Measurements from ENCODE around the gene PLEKHN1.

The PLEKHN1 gene

DNA sequence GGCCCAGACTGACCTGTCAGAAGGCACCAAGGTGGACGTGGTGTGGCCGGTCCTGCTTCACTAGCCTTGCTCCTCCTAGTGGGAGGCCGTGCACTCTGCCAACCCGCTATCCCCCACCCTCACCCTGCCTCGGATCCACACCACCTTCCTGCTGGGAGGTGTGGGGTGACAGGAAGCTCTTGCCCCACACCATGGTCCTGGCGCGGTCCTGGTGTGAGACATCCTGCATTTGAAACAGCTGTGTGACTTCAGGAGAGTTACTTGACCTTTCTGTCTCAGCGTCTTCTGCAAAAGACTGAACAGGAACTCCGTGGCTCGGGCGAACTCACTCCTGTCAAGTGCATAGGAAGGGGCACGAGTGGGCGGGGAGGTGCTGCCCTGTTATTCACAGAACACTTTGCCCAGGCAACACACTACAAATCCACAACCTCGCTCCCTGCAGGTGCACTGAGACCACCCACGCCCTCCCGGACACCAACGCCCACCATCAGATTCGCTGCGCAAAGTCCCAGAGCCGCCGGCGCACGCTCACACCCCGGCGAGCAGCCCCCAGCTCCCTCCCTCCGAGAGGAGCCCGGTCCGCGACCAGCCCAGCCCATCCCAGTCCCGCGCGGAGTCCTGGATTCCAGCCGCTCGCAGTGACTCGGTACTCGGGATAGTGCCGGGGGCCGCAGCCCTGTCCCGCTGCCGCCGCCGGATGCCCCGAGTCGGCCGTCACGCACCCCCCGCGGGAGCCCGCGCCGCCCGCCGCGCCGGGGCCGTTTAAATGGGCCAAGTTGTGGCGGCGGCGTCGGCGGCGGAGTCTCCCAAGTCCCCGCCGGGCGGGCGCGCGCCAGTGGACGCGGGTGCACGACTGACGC lies 42.9 kb upstream of the PLEKHN1 start, which contains the start of gene SAMD11 (continued):
- TF ChIP-seq, protein P1, sequence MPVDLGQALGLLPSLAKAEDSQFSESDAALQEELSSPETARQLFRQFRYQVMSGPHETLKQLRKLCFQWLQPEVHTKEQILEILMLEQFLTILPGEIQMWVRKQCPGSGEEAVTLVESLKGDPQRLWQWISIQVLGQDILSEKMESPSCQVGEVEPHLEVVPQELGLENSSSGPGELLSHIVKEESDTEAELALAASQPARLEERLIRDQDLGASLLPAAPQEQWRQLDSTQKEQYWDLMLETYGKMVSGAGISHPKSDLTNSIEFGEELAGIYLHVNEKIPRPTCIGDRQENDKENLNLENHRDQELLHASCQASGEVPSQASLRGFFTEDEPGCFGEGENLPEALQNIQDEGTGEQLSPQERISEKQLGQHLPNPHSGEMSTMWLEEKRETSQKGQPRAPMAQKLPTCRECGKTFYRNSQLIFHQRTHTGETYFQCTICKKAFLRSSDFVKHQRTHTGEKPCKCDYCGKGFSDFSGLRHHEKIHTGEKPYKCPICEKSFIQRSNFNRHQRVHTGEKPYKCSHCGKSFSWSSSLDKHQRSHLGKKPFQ (tag by site-specific recombination; IDR thresholded peaks at IDR 0.05), result peak; percentile 31; the same call in 1 of the 2 replicates
- TF ChIP-seq ZNF548 (tag by site-specific recombination; IDR thresholded peaks at IDR 0.05) (no peak), EGR2 (tag by site-specific recombination; IDR thresholded peaks at IDR 0.05; ENCODE audit: low read depth) (peak; percentile 90), BCL11B (tag by site-specific recombination; IDR thresholded peaks at IDR 0.05; ENCODE audit: low read depth) (0 out of 2 replicates have a peak, but pooled peaks have one; percentile 6), ZNF221 (tag by site-specific recombination; IDR thresholded peaks at IDR 0.05; ENCODE audit: borderline replicate concordance) (no peak), ZNF621 (tag by site-specific recombination; IDR thresholded peaks at IDR 0.05) (no peak), ZNF776 (tag by site-specific recombination; IDR thresholded peaks at IDR 0.05; ENCODE audit: borderline replicate concordance) (no peak), ZNF555 (tag by site-specific recombination; conservative IDR thresholded peaks at IDR 0.05) (no peak), ZEB2 (tag by site-specific recombination; IDR thresholded peaks at IDR 0.05) (peak; percentile 52), ZNF202 (tag by site-specific recombination; IDR thresholded peaks at IDR 0.05; ENCODE audit: borderline replicate concordance) (no peak), ZFHX2 (tag by site-specific recombination; conservative IDR thresholded peaks at IDR 0.05) (peak; percentile 97), ZNF785 (tag by site-specific recombination; IDR thresholded peaks at IDR 0.05) (no peak), RBAK (tag by site-specific recombination; IDR thresholded peaks at IDR 0.05) (no peak), GFI1B (tag by site-specific recombination; IDR thresholded peaks at IDR 0.05) (no peak), ZNF792 (tag by site-specific recombination; IDR thresholded peaks at IDR 0.05) (no peak), ZNF701 (tag by site-specific recombination; IDR thresholded peaks at IDR 0.05) (no peak), ZNF626 (tag by site-specific recombination; IDR thresholded peaks at IDR 0.05) (no peak), ZNF157 (tag by site-specific recombination; IDR thresholded peaks at IDR 0.05) (no peak), ZBTB20 (tag by site-specific recombination; IDR thresholded peaks at IDR 0.05) (peak; percentile 61; the same call in 1 of the 2 replicates), MYNN (tag by site-specific recombination; IDR thresholded peaks at IDR 0.05; ENCODE audit: borderline replicate concordance) (no peak), ZNF341 (tag by site-specific recombination; IDR thresholded peaks at IDR 0.05; ENCODE audit: low read depth) (peak; percentile 15; the same call in 1 of the 2 replicates), ZNF654 (tag by site-specific recombination; IDR thresholded peaks at IDR 0.05; ENCODE audit: low read depth) (no peak), ZSCAN30 (tag by site-specific recombination; IDR thresholded peaks at IDR 0.05) (peak; percentile 82), ZNF133 (tag by site-specific recombination; IDR thresholded peaks at IDR 0.05) (no peak), ZNF629 (tag by site-specific recombination; IDR thresholded peaks at IDR 0.05) (no peak), ZSCAN16 (tag by site-specific recombination; IDR thresholded peaks at IDR 0.05) (0 out of 2 replicates have a peak, but pooled peaks have one; percentile 45)
- TF ChIP-seq, protein P2, sequence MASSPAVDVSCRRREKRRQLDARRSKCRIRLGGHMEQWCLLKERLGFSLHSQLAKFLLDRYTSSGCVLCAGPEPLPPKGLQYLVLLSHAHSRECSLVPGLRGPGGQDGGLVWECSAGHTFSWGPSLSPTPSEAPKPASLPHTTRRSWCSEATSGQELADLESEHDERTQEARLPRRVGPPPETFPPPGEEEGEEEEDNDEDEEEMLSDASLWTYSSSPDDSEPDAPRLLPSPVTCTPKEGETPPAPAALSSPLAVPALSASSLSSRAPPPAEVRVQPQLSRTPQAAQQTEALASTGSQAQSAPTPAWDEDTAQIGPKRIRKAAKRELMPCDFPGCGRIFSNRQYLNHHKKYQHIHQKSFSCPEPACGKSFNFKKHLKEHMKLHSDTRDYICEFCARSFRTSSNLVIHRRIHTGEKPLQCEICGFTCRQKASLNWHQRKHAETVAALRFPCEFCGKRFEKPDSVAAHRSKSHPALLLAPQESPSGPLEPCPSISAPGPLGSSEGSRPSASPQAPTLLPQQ (tag by site-specific recombination; IDR thresholded peaks at IDR 0.05), result peak; percentile 70
- TF ChIP-seq, protein P3, sequence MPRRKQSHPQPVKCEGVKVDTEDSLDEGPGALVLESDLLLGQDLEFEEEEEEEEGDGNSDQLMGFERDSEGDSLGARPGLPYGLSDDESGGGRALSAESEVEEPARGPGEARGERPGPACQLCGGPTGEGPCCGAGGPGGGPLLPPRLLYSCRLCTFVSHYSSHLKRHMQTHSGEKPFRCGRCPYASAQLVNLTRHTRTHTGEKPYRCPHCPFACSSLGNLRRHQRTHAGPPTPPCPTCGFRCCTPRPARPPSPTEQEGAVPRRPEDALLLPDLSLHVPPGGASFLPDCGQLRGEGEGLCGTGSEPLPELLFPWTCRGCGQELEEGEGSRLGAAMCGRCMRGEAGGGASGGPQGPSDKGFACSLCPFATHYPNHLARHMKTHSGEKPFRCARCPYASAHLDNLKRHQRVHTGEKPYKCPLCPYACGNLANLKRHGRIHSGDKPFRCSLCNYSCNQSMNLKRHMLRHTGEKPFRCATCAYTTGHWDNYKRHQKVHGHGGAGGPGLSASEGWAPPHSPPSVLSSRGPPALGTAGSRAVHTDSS (tag by site-specific recombination; IDR thresholded peaks at IDR 0.05), result no peak
- TF ChIP-seq, protein P4, sequence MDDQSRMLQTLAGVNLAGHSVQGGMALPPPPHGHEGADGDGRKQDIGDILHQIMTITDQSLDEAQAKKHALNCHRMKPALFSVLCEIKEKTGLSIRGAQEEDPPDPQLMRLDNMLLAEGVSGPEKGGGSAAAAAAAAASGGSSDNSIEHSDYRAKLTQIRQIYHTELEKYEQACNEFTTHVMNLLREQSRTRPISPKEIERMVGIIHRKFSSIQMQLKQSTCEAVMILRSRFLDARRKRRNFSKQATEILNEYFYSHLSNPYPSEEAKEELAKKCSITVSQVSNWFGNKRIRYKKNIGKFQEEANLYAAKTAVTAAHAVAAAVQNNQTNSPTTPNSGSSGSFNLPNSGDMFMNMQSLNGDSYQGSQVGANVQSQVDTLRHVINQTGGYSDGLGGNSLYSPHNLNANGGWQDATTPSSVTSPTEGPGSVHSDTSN (CRISPR knock-in tag; IDR thresholded peaks at IDR 0.05), result peak; percentile 68; the same call in 1 of the 2 replicates
- TF ChIP-seq, protein P5, sequence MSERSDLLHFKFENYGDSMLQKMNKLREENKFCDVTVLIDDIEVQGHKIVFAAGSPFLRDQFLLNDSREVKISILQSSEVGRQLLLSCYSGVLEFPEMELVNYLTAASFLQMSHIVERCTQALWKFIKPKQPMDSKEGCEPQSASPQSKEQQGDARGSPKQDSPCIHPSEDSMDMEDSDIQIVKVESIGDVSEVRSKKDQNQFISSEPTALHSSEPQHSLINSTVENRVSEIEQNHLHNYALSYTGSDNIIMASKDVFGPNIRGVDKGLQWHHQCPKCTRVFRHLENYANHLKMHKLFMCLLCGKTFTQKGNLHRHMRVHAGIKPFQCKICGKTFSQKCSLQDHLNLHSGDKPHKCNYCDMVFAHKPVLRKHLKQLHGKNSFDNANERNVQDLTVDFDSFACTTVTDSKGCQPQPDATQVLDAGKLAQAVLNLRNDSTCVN (tag by site-specific recombination; optimal IDR thresholded peaks at IDR 0.05), result peak; percentile 57

All from HEK293 (cell line).